HFF-Myc (cell line): ENCODE results near the gene CACNA2D3.

Experiments used
- DNase-seq: peaks from one replicate; pipeline ENCODE4 v3.0.0-alpha.2; 2011; ENCODE audit warnings: low read depth; ENCODE audit errors: extremely low read depth
- H3K4me3 ChIP-seq: replicated peaks from 2 replicates; pipeline ENCODE4 v1.5.1; 2011; ENCODE audit warnings: low read depth, mild to moderate bottlenecking, control low read depth, low read length
- TF ChIP-seq, protein P1 (sequence below): IDR thresholded peaks from 2 replicates; pipeline ENCODE4 v1.5.1; 2012; ENCODE audit warnings: mild to moderate bottlenecking, low read depth, low read length, control low read depth; ENCODE audit errors: missing control alignments

CACNA2D3 gene

DNA sequence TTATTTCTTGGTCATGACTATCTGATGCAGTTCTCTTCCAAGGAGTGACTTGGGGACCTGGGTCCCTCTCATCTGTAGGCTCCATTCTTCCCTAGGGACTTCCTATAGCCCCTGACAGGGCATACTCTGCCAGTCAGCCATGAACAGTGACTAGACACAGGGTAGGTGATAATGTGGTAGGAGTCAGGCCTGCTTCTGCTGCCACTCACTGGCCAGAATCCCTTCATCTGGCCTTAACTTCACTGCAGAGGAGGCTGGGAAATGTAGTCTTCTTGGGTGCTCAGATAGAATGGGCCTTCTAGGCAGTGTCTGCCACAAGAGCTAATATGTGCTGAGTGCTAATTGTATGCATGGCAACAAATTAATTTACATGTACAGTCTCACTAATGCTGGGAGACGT is 84.5 kb downstream of the CACNA2D3 start:
- TF ChIP-seq, protein P1, sequence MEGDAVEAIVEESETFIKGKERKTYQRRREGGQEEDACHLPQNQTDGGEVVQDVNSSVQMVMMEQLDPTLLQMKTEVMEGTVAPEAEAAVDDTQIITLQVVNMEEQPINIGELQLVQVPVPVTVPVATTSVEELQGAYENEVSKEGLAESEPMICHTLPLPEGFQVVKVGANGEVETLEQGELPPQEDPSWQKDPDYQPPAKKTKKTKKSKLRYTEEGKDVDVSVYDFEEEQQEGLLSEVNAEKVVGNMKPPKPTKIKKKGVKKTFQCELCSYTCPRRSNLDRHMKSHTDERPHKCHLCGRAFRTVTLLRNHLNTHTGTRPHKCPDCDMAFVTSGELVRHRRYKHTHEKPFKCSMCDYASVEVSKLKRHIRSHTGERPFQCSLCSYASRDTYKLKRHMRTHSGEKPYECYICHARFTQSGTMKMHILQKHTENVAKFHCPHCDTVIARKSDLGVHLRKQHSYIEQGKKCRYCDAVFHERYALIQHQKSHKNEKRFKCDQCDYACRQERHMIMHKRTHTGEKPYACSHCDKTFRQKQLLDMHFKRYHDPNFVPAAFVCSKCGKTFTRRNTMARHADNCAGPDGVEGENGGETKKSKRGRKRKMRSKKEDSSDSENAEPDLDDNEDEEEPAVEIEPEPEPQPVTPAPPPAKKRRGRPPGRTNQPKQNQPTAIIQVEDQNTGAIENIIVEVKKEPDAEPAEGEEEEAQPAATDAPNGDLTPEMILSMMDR, result no peak
- DNase-seq, result no peak

DNA sequence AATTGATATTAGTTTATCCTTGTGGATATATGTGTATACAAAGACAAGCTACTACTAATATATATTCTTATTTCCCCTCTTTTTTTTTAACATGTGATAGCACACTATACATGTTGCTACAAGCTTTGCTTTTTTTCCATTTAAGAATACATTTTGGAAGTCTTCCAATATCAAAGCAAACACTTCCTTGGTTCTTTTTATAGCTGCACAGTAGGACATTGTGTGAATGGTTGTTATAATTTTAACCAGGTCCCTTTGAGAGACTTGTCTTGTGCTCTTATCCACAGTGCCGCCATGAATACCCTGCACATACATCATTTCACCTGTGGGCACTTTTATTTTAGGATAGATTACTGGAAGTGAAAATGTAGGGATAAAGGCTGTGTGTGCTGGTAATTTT is 88.7 kb downstream of the CACNA2D3 start:
- no peak for DNase-seq
- no peak overlapping the region for H3K4me3 ChIP-seq
- TF ChIP-seq, protein P1, result no peak

More for the DNA sequence above, 84.5 kb downstream of the CACNA2D3 start:
- no peak overlapping the region for H3K4me3 ChIP-seq

- TF ChIP-seq, protein P1, result no peak
- DNase-seq, result no peak
- H3K4me3 ChIP-seq, result no peak overlapping the region
These were observed 90.4 kb downstream of the CACNA2D3 start for GRCh38 chr3:54212723-54213122.

DNA sequence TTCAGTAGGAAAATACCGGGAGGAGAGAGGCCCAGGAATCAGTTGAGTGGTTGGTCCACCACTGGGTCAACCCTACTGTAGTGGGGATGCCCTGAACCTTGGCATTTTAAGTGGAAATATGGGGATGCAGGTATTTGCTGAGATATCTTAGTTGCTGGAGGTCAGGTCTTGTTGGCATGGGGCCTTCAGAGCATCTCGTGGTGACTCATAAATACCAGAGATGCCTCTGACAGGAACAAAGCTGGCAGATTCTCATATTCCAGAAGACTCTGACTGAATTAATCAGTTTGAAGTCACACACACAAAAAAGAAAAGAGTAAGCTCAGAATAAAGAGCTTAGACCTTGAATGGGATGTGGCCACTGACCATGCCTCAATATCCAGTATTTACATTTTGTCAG is 91.6 kb downstream of the CACNA2D3 start:
- no peak for DNase-seq
- no peak overlapping the region for H3K4me3 ChIP-seq
- TF ChIP-seq, protein P1, result no peak

- TF ChIP-seq, protein P1, result no peak
These were observed 92.5 kb downstream of the CACNA2D3 start for GRCh38 chr3:54214845-54215244.

DNA sequence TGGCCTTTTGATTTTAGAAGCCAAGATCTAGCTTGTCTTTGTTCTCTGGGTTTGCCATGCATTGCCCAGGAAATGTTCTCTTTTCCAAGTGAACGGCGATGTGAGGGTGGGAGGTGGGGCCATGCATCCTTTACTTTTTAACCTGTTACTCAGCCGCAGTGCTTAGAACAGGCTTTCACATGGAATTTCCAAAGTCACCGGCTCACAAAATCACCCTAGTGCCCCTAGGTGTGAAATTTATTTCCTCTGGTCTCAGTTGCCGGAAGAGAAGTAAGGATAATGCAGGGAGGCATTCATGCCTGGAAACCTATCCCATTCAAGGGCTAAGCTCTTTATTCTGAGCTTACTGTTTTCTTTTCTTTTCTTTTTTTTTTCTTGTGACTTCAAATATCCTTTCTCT is 93.2 kb downstream of the CACNA2D3 start:
- TF ChIP-seq, protein P1, result no peak
- no peak for DNase-seq
- H3K4me3 ChIP-seq, result no peak overlapping the region

More at GRCh38 chr3:54214845-54215244, 92.5 kb downstream of the CACNA2D3 start:
- DNase-seq, result no peak
- H3K4me3 ChIP-seq, result no peak overlapping the region

DNA sequence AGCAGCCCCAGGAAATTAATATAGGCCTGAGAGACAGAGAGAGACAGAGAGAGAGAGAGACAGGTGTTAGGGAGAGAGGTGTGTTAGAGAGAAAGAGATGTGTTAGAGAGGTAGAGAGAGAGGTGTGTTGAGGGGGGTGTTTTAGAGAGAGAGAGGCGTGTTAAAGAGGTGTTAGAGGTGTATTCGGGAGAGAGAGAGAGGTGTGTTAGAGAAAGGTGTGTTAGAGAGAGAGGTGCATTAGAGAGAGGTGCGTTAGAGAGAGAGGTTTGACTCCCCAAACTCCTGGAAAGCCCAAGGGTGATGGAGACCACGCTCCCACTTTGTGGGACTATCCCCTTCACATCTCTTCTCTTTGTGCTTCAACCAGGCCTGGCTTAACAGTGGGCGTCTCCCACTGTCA is 95.5 kb downstream of the CACNA2D3 start:
- TF ChIP-seq, protein P1, result no peak
- no peak overlapping the region for H3K4me3 ChIP-seq
- no peak for DNase-seq
